GM18499 (cell line): ENCODE data around the gene RFXAP.
"Not testable (repeated sequence)": the region's sequence is repeated elsewhere in the genome, so short reads cannot be mapped to it uniquely, and the experiment has no call there.

Experiments
- ATAC-seq: cut with Tn5 transposase; IDR thresholded peaks from one replicate; pipeline ENCODE4 v1.9.1; 2021; ENCODE audit warnings: moderate number of reproducible peaks; ENCODE audit not compliant: insufficient read depth, unreplicated experiment

The RFXAP gene, protein sequence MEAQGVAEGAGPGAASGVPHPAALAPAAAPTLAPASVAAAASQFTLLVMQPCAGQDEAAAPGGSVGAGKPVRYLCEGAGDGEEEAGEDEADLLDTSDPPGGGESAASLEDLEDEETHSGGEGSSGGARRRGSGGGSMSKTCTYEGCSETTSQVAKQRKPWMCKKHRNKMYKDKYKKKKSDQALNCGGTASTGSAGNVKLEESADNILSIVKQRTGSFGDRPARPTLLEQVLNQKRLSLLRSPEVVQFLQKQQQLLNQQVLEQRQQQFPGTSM

GRCh38 chr13:36818804-36819738 is at the start of gene RFXAP:
Gene RFXAP, plus strand, starts transcription at chr13:36819222. Its CDS starts 136 bp downstream, at chr13:36819358.
- peak; percentile 51 for ATAC-seq

GRCh38 chr13:36769545-36769944 is 49.5 kb upstream of the RFXAP start:
- no peak for ATAC-seq

DNA sequence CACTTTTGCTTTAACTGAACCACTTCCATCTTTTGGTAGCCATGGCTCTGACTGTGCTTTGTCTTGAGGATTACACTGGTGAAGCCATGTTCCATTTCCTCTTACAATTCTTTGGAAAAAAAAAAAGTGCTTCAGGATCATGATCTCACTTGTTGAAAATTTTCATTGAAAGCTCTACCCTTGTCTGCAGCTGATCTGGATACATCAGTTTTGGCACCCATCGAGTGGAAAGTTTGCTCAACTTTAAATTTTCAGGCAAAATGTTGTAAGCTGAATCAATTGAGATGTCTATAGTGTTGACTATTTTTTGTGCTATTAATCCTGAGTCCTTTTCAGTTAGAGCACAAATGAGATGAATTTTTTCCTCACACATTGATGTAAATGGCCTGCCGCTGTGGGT is 48.3 kb upstream of the RFXAP start:
- no peak for ATAC-seq

DNA sequence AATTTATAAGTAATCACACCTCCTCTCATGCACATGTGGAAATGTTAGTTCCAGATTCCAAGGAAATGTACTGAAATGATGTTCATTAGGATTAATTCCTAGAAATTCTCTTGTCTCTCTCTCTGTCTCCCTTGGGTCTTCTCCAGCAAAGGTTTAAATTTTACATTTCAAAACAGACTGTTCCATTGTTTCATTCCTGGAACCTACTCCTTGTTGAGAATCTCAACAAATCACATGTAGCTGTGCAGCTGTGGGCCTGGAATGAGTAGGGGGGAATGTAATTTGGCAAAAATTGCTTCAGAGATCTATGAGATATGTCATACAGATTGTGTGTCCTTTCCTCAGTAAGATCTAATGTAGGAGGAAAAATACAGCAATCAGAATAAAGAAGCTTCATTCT is 46.2 kb upstream of the RFXAP start:
- no peak for ATAC-seq

GRCh38 chr13:36774931-36775330 is 44.1 kb upstream of the RFXAP start:
- no peak for ATAC-seq

- no peak for ATAC-seq
Observed at GRCh38 chr13:36776175-36776574, 42.8 kb upstream of the RFXAP start.

- no peak for ATAC-seq
Observed at GRCh38 chr13:36778083-36778671, 40.8 kb upstream of the RFXAP start.

DNA sequence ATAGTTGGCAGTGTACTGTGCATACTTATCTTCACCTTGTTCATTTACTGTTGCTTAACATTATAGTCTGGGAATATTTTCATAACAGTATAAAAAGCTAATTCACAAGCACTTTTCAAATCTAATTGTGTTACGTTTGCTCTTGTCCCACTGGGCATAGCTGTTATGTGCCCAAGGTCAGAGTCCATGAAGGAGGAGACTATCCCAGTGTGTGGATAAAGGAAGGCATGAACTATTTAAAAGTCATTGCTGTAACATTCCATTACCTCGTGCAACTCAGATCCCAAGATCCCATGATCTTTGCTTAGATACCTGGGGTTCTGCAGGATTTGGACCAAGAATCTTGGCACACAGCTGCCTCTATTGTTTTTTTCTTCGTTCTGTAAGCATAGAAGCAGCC is 35.1 kb upstream of the RFXAP start:
- no peak for ATAC-seq

DNA sequence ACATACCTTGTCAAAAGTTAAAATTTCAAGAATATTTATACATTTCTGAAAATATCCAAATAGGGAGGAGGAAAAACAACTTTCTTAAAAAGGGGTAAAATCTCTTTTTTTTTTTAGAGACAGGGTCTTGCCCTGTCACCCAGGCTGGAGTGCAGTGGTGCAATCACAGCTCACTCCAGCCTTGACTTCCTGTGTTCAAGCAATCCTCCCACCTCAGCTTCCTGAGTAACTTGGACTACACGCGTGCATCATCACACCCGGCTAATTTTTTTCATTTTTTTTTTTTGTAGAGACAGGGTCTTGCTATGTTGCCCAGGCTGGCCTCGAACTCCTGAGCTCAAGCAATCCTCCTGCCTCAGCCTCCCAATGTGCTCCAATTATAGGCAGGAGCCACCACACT is 32.8 kb upstream of the RFXAP start:
- ATAC-seq: not testable (repeated sequence)

DNA sequence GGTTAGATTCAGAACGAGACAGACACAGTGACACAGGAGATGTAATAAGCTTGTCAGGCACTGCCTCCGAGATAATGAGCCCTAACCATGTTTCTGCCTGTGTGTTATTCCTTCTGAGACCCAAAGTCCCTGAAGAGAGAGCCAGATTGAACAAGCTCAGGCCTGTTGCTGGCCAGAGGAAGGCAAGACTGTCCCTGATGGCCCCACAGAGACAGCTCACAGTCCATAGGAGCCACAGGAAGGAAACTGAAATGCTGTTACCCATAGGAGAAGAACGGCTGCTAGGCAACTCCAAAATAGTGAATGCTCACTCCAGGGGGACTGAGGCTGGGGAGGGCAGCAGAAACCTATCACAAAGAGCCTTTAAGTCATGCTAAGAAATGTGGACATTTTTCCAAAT is 31.8 kb upstream of the RFXAP start:
- no peak for ATAC-seq

- no peak for ATAC-seq
Observed at GRCh38 chr13:36788276-36788675, 30.7 kb upstream of the RFXAP start.

DNA sequence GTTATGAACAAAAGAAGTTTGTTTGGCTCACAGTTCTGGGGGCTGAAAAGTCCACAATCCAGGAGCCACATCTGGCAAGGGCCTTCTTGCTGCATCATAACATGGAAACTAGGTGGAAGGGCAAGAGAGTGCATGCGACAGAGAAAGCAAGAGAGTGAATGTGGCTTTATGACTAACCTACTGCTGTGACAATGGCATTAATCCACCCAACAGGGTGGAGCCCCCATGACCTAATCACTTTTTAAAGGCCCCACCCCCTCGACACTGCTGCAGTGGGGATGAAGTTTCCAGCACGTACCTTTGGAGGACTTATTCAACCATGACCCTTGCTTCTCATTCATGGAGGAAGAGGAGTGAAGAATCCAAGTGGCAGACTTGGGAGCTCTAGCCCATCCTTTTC is 30.0 kb upstream of the RFXAP start:
- no peak for ATAC-seq

GRCh38 chr13:36789730-36790129 is 29.3 kb upstream of the RFXAP start:
- ATAC-seq: no peak

DNA sequence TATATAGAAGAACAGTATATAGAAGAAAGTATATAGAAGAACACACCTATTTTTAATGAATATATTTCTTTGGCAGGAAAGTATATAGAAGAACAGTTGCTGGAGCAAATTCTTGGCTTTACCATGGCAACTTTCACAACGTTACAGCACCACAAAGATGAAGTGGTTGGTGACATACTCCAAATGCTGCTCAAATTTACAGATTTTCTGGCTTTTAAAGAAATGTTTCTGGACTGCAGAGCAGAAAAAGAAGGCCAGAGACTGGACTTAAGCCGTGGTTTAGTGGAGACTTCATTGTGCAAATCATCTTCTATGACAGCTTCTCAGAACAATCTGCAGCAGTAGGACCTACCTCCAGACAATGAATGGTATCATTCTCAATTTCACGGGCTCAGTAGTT is 24.3 kb upstream of the RFXAP start:
- no peak for ATAC-seq

GRCh38 chr13:36795463-36795862 is 23.6 kb upstream of the RFXAP start:
- ATAC-seq: no peak

DNA sequence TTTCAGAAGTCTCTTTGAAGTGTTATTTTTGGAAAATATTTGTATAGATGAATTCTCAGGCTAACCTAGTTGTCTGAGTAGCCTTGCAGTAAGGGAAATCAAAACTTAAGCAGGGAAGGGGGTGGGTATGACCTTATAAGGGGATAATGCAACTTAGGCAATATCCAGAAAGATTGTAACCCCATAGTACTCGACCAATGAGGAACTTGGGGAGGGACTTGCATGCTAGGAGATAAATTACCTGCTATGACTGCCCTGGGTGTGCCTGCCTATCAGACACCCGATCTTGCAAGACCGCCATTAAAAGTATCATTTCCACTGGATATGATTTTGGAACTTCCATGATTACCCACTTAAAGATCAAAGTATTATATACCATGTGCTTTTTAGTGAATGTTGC is 23.0 kb upstream of the RFXAP start:
- ATAC-seq: no peak

DNA sequence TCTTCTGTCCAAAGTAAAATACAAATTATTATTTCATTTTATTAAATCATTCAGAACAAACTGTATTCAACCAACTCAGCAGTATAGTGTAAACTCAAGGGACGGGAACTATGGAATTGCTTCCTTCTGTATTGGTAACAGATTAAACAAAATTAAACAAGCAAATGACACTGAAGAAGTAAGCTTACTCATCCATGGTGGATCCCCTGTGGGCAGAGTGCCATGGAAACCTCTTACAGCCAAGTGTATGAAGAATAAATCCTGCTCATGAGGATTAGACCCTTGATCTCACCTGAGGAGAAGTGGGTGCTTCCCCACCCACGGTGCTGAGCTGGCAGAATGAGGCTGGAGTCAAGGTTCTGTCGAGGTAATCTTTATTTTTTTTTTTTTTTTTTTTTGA is 18.0 kb upstream of the RFXAP start:
- ATAC-seq: no peak

DNA sequence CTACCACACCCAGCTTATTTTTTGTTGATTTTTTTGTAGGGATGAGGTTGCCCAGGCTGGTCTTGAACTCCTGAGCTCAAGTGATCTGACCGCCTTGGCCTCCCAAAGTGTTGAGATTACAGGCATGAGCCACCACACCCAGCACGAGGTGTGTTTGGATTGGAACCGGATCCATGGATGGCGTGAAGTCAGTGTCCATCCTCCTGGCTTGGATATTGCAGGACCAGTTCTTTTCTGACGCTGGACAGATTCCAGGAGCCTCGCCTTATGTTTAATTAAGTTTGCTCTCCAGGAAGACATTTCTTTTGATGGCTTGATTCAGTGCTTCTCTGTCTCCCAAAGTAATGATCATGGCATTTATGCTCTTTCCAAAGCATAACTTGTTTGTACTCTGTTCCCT is 14.4 kb upstream of the RFXAP start:
- ATAC-seq: no peak

- ATAC-seq: peak; percentile 75
Observed at GRCh38 chr13:36806102-36806501, 12.9 kb upstream of the RFXAP start.

DNA sequence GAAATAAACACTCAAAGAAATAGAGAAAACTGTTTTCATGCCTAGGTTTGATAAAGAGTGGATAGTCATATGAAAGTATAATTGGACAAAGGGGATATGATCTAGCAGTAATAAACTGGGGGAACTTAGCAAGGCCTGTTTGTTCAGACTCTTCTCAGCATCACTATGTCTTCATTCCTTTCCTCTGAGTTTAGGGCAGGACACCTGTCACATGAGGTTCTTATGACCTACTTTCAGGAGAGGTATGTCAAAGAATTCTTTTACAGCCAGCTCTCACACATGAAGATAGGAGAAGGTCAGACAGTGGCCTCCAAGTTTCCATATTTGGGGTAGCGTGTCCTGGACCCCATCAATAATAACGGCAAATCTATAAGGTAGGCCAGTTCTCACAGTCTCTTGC is 11.4 kb upstream of the RFXAP start:
- no peak for ATAC-seq

GRCh38 chr13:36813225-36813624 is 5.8 kb upstream of the RFXAP start:
- no peak for ATAC-seq
